ENCODE data around the gene GOLIM4.
"Not testable (repeated sequence)": the region's sequence is repeated elsewhere in the genome, so short reads cannot be mapped to it uniquely, and the experiment has no call there.

GOLIM4 gene, protein sequence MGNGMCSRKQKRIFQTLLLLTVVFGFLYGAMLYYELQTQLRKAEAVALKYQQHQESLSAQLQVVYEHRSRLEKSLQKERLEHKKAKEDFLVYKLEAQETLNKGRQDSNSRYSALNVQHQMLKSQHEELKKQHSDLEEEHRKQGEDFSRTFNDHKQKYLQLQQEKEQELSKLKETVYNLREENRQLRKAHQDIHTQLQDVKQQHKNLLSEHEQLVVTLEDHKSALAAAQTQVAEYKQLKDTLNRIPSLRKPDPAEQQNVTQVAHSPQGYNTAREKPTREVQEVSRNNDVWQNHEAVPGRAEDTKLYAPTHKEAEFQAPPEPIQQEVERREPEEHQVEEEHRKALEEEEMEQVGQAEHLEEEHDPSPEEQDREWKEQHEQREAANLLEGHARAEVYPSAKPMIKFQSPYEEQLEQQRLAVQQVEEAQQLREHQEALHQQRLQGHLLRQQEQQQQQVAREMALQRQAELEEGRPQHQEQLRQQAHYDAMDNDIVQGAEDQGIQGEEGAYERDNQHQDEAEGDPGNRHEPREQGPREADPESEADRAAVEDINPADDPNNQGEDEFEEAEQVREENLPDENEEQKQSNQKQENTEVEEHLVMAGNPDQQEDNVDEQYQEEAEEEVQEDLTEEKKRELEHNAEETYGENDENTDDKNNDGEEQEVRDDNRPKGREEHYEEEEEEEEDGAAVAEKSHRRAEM

DNA sequence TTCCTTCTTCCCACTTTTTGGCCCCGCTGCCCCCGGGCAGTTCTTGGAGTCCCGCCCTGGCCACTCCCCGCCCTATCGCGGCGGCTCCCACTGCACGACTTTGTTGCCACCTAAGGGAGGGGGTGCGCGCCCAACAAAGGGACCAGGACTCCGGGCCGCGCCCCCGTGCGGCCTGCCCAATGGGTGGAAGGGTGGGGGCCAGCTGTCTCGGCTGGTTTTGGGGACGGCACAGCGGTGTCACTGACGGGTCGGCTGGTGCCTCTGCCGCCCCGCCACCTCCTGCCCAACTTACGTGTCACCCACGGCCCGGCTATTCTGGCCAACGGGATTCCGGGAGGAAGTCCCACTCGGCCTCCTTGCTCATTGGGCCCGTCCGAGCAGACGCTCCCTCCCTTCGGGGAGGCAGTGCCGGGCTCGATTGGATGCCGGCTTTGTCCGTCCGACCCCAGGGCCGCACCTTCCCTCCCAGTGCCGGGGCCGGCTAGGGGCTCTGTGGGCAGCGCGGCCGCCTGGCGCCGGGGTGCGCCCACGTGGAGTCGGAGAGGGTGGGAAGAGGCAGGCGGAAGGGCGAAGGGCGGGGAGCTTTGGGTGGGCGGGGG is at the start of gene GOLIM4:
Gene GOLIM4, minus strand, starts transcription at position 314 of the 599 bp plus-strand sequence. CDS start 639 bp downstream, outside the sequence.
- DNase-seq, result peak; percentile 87

- DNase-seq, result no peak
These were observed 45.8 kb upstream of the GOLIM4 start for GRCh38 chr3:168141405-168141998.

DNA sequence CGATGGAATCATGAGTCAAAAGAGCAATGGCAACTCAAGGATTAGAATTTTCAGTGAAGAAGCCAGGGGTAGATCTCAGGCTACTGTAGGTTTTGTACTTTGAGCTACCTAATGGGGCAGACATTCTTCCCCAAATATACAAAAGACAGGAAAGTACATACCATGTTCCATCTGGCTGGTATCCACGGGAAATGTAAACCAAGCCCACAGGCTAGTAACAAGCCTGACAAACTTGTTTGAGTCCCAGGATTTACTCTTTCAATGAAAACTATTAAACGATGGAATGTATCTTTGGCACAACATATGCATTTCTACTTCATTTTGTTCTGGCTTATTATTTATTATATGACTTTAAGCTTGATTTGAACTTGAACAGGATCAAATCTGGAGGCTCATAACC is 44.2 kb upstream of the GOLIM4 start:
- no peak for DNase-seq

- no peak for DNase-seq
These were observed 42.7 kb upstream of the GOLIM4 start for GRCh38 chr3:168138421-168138820.

- no peak for DNase-seq
These were observed 39.2 kb upstream of the GOLIM4 start for GRCh38 chr3:168134931-168135330.

DNA sequence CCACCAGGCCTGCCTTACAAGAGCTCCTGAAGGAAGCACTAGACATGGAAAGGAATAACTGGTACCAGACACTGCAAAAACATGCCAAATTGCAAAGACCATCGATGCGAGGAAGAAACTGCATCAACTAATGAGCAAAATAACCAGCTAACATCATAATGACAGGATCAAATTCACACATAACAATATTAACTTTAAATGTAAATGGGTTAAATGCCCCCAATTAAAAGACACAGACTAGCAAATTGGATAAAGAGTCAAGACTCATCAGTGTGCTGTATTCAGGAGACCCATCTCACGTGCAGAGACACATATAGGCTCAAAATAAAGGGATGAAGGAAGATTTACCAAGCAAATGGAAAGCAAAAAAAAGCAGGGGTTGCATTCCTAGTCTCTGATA is 34.5 kb upstream of the GOLIM4 start:
- not testable (repeated sequence) for DNase-seq

- not testable (repeated sequence) for DNase-seq
These were observed 32.7 kb upstream of the GOLIM4 start for GRCh38 chr3:168128463-168128862.

GRCh38 chr3:168127466-168127865 is 31.7 kb upstream of the GOLIM4 start:
- DNase-seq, result no peak

GRCh38 chr3:168124791-168125190 is 29.1 kb upstream of the GOLIM4 start:
- DNase-seq, result no peak

- no peak for DNase-seq
These were observed 28.6 kb upstream of the GOLIM4 start for GRCh38 chr3:168124291-168124690.

DNA sequence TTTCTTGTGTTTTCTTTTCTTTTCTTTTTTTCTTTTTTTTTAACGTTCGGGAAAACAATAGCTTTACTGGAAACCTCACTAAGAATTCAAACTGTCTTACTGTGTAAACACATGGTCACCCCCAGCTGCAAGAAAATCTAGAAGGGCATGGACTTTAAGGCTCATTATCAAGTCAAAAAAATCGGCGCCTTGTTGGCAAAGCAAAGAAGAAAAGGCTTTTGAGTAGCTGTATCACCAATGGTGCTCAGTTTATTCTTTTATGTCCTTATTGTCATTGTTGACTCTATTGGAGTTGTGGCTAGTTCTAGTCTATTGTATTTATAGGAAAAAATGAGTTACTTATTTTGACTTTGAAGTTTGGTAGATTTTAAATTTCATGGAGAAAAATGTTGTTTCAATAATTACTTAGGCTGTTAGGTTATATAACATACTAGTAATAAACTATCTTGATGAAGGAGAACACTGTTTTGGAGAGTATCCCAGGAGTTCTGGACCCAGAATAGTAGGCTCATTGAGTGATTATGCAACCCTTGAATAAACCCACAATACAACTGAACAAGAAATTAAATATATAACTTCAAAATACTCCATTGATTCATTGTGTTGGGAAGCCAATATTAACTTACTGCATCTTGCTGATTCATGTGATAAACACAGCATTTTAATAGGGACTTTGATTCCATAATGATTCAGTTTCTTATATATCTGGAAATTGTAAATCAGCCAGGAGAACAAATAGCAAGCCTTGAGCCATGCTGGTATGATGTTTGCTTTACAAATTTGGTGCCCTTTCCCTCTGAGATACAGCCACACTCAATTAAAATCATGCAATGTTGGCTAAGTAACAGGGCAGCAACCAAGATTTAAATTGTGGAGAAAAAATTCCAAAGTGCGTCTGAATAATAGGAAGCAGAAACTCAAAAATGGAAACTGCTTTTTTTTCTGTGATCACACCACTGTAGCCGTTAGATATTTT is 27.8 kb upstream of the GOLIM4 start:
- DNase-seq, result no peak

- DNase-seq, result no peak
These were observed 25.7 kb upstream of the GOLIM4 start for GRCh38 chr3:168121184-168122017.

DNA sequence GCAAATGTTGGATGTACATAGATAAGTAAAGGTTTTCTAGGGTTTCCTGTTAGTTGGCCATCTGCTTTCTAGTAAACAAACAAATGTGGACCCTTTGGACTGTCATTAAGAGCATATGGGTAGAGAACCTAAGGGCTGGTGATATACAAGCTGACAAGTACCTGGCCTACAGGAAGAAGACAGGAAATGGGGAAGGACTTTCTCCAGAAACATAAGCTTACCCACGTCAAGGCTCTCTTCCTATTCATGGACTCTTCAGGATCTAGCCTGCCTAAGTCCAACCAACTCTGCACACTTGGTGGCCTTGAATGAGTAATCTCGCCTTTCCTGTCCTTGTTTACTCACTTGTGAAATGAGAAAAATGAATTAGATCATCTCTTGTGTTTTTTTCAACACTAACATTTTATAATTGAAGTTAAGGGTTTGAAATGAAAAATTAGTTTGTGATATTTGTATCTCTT is 22.2 kb upstream of the GOLIM4 start:
- no peak for DNase-seq

DNA sequence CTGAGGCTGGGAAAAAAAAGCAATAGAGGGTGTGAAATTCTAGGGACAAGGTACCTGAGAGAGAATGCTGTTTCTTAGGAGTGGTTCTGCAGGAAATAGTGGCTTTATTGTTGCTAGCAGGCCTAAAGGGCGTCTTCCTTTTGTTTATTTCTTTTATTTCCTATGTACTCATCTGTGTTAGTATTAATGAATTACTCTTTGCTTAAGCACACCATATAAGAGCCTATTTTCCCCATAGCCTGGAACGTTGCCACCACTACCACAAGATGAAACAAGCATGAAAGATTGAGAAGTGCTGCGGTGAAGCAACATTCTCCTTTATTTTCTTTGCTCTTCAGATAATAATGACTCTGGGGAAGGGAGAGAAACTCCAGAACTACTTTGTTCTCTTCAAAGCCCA is 21.3 kb upstream of the GOLIM4 start:
- no peak for DNase-seq

DNA sequence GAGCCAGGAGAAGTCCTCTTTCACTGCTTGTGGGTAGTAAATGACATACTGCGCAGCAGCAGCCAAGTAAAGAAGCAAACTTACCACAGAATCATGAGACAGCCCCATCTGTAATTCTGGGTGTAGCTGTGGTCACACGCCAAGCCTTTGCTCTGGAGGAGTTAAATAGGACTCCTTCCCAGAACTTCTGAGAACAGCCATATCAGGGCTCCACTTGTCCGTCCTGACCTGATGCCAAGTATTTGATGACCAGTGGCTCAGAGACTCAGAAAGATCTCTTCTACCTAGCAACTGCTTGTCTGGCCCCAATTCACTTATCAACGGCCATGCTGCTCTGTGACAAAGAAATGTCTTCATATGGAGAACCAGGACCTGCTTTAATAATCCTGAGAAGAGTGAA is 20.6 kb upstream of the GOLIM4 start:
- no peak for DNase-seq

- no peak for DNase-seq
These were observed 18.1 kb upstream of the GOLIM4 start for GRCh38 chr3:168113848-168114247.

DNA sequence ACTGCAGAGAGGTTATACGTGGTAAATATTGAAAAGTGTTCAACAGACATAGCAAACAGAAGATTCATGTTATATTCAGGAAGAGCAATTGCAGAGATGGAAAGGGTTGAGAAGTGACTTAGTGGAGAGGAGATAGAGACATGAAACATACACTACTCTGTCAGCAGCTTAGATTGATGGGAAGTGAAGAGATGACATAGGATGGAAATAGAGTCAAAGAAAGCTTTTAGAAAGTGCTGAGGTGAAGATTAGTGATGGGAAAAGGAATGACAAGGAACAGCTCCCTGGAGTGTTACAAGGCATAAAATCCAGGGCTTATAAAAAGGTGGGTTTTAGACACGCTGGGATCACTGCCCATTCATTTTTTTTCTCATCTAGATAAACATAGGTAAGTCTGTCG is 17.2 kb upstream of the GOLIM4 start:
- no peak for DNase-seq

- no peak for DNase-seq
These were observed 8.6 kb upstream of the GOLIM4 start for GRCh38 chr3:168104361-168104760.

DNA sequence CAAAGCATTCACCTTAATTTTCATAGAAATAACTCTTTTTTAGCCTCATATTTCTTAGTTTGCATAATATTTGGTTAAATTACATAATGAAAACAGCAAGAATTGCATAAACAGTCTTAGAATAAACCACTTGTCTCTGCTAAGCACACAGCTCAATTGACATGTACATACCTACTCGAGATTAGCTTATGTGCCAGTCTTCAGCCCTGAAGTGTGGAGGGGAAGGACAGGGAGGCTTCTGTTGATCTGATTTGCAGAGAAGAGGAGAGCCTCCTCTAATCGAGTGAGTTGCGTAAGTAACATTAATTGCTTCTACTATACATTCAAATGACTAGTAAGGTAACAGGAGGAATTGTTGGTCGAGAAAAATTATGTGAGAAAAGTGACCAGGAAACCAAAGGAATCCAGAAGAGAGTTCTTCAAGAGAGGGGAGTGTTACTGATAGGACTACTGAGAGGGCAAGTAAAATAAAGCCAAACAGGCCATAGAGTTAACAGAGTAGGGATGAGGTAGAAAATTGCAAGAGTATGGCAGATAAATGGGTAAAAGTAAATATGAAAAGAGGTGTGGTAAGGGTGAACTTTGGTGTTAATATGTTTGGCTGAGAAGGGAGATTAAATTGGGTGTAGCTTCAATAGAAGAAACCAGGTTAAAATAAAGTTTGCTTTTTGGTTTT is 7.1 kb upstream of the GOLIM4 start:
- DNase-seq, result no peak

- no peak for DNase-seq
These were observed 5.2 kb upstream of the GOLIM4 start for GRCh38 chr3:168100777-168101492.
